Natural killer cell (primary cell): Measurements from ENCODE around the gene TPSB2. TPM values are rescaled to one million over a fixed set of nuclear protein-coding genes. Genes with fewer than 3 reads are reported as not detected.

Experiments
- ATAC-seq, 3 donors: fragments of 150-1000 bp in 2 of 3; fragments of 200-7000 bp in 1 of 3; cut with Tn5 transposase; 1 replicate in 1 of 3; 2 replicates in 2 of 3; pipeline ENCODE4 v1.10.0; 2021; ENCODE audit warnings: mild to moderate bottlenecking in 2 of 3, moderate library complexity in 2 of 3
- DNase-seq, 2 donors: peaks; one replicate each; pipeline versions ENCODE4 v3.0.0 to v3.0.0-alpha.2; 2013 to 2021; ENCODE audit warnings: mixed read lengths in 1 of 2
- H3K27ac ChIP-seq: one replicate; pipeline ENCODE4 v1.5.1; 2013; ENCODE audit warnings: mild to moderate bottlenecking, low read length
- H3K27me3 ChIP-seq: one replicate; pipeline ENCODE4 v1.6.1; 2013; ENCODE audit warnings: low read length; ENCODE audit not compliant: control insufficient read depth, insufficient read depth
- H3K36me3 ChIP-seq: one replicate; pipeline ENCODE4 v1.6.1; 2013; ENCODE audit warnings: low read length; ENCODE audit not compliant: control insufficient read depth, insufficient read depth
- H3K4me1 ChIP-seq: one replicate; pipeline ENCODE4 v1.6.1; 2013; ENCODE audit warnings: low read length; ENCODE audit not compliant: control insufficient read depth, insufficient read depth
- H3K4me3 ChIP-seq: one replicate; pipeline ENCODE4 v1.5.1; 2013; ENCODE audit warnings: low read length
- H3K9me3 ChIP-seq: one replicate; pipeline ENCODE4 v1.6.1; 2013; ENCODE audit warnings: low read length; ENCODE audit not compliant: control insufficient read depth, insufficient read depth
- H3K27ac Mint-ChIP-seq, 2 donors: one replicate each; pipeline ENCODE4 v1.8.0; 2022; ENCODE audit warnings: mild to moderate bottlenecking in 2 of 2, mixed read lengths in 2 of 2, moderate library complexity in 1 of 2
- H3K27me3 Mint-ChIP-seq, 2 donors: one replicate each; pipeline ENCODE4 v1.8.0; 2022; ENCODE audit warnings: low read depth in 2 of 2, mixed read lengths in 2 of 2
- H3K36me3 Mint-ChIP-seq: one replicate; pipeline ENCODE4 v1.8.0; 2022; ENCODE audit warnings: mixed read lengths
- H3K4me1 Mint-ChIP-seq, 2 donors: one replicate each; pipeline ENCODE4 v1.8.0; 2022; ENCODE audit warnings: mixed read lengths in 2 of 2
- H3K4me3 Mint-ChIP-seq: one replicate; pipeline ENCODE4 v1.8.0; 2022; ENCODE audit warnings: mild to moderate bottlenecking, moderate library complexity, mixed read lengths
- H3K9me3 Mint-ChIP-seq, 2 donors: one replicate each; pipeline ENCODE4 v1.8.0; 2022; ENCODE audit warnings: mixed read lengths in 2 of 2
- WGBS: methylation state at CpG from one replicate; pipeline ENCODE4 v1.1.7; 2013; ENCODE audit warnings: missing lambda C conversion rate; ENCODE audit not compliant: insufficient coverage; 5-methylcytosine and 5-hydroxymethylcytosine counted together
- intact Hi-C: fragments of 100-400 bp; cut with micrococcal nuclease; formaldehyde crosslinking; loops from one replicate; pipeline ENCODE4 v1.14.2; 2022
- total RNA-seq, 4 donors: library from RNA; stranded (reverse); fragments of 120-200 nt in 1 of 4; gene quantifications; one replicate each; pipeline versions ENCODE4 v1.2.3 to v1.2.4, GENCODE V29; 2013 to 2022
- TF ChIP-seq, protein P1 (sequence below): fragments of 200-600 bp; IDR thresholded peaks from one replicate; pipeline ENCODE4 v1.8.0; 2022; ENCODE audit warnings: antibody characterized with exemption

TPSB2 gene
- total RNA-seq, 3 donors from 2014 or later (not counting 1 experiment from before 2014, with no cell fraction given), result 12.6 TPM; not detected in 2

DNA sequence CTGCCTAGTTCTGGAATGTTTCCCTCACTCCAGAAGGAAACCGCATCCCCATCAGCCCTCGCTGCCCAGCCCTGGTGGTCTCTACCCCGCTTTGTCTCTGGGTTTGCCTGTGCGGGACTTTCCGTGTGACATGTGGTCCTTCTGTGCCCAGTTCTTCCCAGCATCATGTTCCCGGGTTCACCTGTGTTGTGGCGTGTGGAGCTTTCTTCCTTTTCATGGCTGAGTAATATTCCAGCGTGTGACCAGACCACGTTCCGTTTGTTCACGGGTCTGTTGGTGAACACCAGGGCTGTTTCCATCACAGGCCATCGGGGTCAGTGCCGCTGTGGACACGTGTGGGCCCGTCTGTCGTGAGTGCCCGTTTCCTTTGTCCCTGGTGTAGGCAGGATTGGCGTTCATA is 45.0 kb downstream of the TPSB2 start:
- no peak overlapping the region for H3K27ac ChIP-seq
- no peaks in the 10 kb centered on the region for H3K36me3 ChIP-seq
- Mint-ChIP-seq H3K4me1 (no peaks in the 10 kb centered on the region), H3K27ac (no peak overlapping the region), H3K9me3 (no peaks in the 10 kb centered on the region), H3K4me3 (no peak overlapping the region), H3K36me3 (no peaks in the 10 kb centered on the region), H3K27me3 (no peaks in the 10 kb centered on the region)
- WGBS, result 92% methylated on average over 18 of the region's 18 CpGs
- ATAC-seq, result no peak
- no peaks in the 10 kb centered on the region for H3K4me1 ChIP-seq
- no peaks in the 10 kb centered on the region for H3K27me3 ChIP-seq
- no peaks in the 10 kb centered on the region for H3K9me3 ChIP-seq
- H3K4me3 ChIP-seq, result no peak overlapping the region
- TF ChIP-seq, protein P1, sequence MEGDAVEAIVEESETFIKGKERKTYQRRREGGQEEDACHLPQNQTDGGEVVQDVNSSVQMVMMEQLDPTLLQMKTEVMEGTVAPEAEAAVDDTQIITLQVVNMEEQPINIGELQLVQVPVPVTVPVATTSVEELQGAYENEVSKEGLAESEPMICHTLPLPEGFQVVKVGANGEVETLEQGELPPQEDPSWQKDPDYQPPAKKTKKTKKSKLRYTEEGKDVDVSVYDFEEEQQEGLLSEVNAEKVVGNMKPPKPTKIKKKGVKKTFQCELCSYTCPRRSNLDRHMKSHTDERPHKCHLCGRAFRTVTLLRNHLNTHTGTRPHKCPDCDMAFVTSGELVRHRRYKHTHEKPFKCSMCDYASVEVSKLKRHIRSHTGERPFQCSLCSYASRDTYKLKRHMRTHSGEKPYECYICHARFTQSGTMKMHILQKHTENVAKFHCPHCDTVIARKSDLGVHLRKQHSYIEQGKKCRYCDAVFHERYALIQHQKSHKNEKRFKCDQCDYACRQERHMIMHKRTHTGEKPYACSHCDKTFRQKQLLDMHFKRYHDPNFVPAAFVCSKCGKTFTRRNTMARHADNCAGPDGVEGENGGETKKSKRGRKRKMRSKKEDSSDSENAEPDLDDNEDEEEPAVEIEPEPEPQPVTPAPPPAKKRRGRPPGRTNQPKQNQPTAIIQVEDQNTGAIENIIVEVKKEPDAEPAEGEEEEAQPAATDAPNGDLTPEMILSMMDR, result no peak
- intact Hi-C loops, result no loop called here
- DNase-seq, result no peak

DNA sequence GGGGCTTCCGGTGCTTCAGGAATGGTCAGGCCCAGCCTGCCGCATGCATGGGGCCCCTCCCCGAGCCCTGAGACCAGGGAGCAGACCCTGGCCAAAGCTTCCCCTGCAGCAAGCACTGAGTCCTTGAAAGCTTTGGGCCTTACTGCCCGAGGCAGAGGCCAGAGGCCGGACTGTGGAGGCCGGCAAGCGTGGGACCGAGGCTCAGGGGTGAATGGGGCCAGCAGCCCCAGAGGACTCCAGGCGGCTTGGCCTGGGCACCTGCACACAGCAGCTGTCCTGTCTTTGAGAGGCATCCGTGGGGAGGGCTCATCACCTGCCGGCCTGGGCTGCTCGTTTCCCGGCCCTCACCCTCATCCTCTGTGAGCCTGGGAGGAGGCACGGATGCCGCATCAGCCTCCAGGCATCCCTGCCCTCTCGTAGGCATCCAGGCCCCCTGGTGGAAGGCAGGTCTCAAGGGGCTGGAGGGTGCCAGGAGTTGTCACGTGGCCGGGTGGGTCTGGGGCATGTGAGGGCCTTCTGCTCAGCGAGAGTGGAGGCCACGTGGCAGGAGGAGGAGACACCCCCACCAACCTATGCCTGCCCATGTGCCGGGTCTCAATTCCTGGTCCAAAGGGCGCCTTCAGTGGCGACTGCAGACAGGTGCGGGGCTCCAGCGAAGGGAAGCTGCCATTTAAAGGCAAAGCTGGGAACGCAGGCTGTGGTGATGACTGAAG is 45.7 kb downstream of the TPSB2 start:
- no peak for ATAC-seq
- WGBS, result 88% methylated on average over 26 of the region's 26 CpGs

DNA sequence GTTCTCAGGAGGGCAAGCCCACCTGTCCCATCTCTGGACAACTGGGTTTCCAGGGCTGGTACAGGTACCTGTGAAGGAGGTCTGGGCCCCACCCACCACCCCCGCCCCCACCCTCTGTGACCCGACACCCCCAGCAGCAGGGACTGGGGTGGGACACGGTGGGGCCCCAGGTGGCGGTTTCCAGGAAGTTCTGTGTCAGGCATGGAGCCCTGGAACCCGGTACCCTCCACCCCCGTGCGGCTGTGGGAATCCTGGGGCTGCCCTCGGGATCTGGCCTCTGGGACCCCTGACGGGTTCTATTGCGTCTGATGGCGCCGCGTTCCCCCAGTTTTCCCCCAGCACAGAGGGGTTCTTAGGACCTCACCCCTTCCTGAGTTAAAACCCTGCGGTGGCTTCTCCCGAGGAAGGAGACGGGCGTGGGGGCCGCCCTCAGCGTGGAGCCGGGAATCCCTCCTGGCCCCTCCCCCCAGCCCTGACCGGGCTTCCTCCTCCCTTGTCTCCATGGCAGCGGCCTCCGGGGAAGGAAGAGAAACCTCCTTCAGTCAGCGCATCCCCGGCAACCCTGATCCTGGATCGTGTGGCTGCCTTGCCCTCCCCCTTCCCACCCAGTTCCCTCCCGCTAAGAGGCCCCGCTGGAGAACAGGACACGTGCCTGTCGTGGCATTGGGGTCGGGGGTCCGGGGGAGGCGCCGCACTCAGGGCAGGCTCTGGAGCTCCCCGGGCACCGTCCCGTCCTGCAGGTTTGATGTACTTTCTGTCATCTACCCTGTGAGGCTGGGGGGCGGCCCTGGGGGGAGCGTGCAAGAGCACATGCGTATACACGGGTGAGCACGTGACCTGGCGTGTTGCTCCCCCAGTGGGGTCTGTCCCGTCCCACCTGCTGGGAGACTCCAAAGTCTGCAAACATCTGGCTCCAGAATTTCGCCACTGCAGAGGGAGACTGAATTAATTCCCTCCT is 46.8 kb downstream of the TPSB2 start:
- Histone ChIP-seq H3K27ac (no peak overlapping the region), H3K36me3 (no peaks in the 10 kb centered on the region), H3K4me3 (no peak overlapping the region), H3K9me3 (no peaks in the 10 kb centered on the region), H3K27me3 (no peaks in the 10 kb centered on the region), H3K4me1 (no peaks in the 10 kb centered on the region)
- Mint-ChIP-seq H3K36me3 (no peaks in the 10 kb centered on the region), H3K4me1 (no peaks in the 10 kb centered on the region), H3K4me3 (no peak overlapping the region), H3K27ac (no peak overlapping the region), H3K9me3 (no peaks in the 10 kb centered on the region), H3K27me3 (no peaks in the 10 kb centered on the region)
- TF ChIP-seq, protein P1, result no peak
- ATAC-seq, result no peak
- DNase-seq, result no peak
- WGBS, result 64% methylated on average over 43 of the region's 45 CpGs
- intact Hi-C loops, result no loop called here

More for the DNA sequence above, 45.7 kb downstream of the TPSB2 start:
- intact Hi-C loops, result no loop called here
- Histone ChIP-seq H3K27ac (no peak overlapping the region), H3K27me3 (no peaks in the 10 kb centered on the region), H3K9me3 (no peaks in the 10 kb centered on the region), H3K4me3 (no peak overlapping the region), H3K4me1 (no peaks in the 10 kb centered on the region), H3K36me3 (no peaks in the 10 kb centered on the region)
- Mint-ChIP-seq H3K36me3 (no peaks in the 10 kb centered on the region), H3K27ac (no peak overlapping the region), H3K9me3 (no peaks in the 10 kb centered on the region), H3K27me3 (no peaks in the 10 kb centered on the region), H3K4me1 (no peaks in the 10 kb centered on the region), H3K4me3 (no peak overlapping the region)
- no peak for DNase-seq
- TF ChIP-seq, protein P1, result no peak
